Superior temporal gyrus (tissue), 1 donor: ENCODE data around the gene MTFR2.

Source experiments
- DNase-seq: peaks from one replicate; pipeline ENCODE4 v3.0.0-alpha.2; 2016; ENCODE audit errors: extremely low spot score

MTFR2 gene

GRCh38 chr6:136249811-136250685 is at the start of gene MTFR2:
TSS of gene MTFR2 (minus strand) at chr6:136250311. CDS start at chr6:136249099, 1,212 bp downstream.
- DNase-seq, result peak; percentile 99

DNA sequence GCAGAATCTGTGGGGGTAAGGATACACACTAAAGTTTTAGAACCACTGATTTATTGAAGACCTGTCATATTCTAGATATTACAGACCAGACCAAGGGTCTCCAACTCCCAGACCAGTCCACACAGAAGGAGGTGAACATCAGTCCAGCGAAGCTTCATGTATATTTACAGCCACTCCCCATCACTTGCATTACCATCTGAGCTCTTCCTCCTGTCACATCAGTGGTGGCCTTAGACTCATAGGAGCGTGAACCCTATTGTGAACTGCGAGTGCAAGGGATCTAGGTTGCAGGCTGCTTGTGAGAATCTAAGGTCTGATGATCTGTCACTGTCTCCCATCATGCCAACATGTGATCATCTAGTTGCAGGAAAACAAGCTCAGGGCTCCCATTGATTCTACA is 44.5 kb upstream of the MTFR2 start:
- no peak for DNase-seq

DNA sequence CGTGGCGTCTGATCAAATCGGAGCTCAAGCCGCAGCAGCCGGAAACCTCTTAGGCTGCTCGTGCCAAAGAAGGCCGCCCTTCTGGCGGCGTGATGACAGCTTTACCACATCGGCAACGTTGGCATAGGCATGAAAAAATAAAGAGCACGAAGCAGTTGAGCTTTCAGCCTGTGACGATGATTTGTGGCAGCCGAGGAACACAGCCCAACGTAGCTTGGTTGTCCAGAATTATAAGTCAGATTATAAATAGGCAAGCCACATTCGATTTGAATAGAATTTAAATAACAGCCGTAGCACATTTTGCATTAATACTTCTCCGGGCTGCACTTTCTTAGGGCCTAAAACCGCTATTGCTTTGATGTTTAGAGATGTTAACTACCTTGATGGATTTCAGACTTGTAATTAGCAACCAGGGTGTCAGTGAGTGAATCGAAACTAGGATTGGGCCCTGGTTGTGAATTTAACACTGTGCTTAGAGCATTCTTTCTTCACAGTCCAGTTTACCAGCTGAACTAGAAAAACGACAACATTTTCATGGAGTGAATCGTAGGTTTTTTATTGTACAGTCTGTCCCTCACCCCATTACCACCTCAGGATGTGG is 40.4 kb upstream of the MTFR2 start:
- no peak for DNase-seq

DNA sequence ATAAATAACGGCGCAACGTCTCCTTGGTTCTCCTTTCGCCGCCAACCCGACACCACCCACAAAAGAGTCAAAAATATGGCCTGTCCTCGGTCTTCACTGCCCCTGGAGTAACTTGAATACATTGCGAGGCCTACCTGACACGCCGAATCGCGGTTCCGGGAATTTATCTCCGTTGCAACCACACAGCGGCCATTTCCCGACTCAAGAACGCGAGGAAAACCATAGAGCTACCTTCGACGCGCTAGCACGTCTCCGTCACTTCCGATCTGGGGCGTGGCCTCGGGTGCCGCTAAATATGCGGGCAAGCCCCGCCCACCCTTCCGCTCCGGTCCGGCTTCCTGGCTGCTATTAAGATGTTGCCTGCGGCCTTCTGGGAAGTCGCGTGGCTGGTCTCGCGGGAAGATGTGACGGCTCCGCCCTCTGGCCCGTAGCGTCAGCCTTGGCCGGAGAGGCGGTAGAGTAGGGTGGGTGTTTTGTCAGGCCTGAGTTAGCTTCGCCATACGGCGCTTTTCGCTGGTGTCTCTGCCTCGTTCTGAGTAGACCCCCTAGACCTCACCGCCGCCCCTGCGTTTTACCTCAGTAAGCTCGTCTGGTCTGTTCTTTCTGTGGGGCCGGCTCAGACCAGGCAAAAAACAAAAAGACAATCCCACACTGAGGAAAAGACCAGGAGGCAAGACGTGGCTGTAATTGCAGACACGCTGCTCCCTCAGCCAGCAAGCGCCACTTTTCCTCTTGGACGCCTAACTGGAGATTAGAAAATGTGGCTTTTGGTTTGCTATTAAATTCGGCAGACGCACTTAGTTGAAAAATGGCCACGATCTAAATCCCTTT is 39.7 kb upstream of the MTFR2 start, which contains the start of gene BCLAF1:
TSS of gene BCLAF1 (minus strand) at position 268 of the 831 bp plus-strand sequence. CDS start 9,980 bp downstream, outside the sequence.
- DNase-seq, result peak; percentile 100

- peak; percentile 92 for DNase-seq
Observed at GRCh38 chr6:136289327-136289578, 39.1 kb upstream of the MTFR2 start.

DNA sequence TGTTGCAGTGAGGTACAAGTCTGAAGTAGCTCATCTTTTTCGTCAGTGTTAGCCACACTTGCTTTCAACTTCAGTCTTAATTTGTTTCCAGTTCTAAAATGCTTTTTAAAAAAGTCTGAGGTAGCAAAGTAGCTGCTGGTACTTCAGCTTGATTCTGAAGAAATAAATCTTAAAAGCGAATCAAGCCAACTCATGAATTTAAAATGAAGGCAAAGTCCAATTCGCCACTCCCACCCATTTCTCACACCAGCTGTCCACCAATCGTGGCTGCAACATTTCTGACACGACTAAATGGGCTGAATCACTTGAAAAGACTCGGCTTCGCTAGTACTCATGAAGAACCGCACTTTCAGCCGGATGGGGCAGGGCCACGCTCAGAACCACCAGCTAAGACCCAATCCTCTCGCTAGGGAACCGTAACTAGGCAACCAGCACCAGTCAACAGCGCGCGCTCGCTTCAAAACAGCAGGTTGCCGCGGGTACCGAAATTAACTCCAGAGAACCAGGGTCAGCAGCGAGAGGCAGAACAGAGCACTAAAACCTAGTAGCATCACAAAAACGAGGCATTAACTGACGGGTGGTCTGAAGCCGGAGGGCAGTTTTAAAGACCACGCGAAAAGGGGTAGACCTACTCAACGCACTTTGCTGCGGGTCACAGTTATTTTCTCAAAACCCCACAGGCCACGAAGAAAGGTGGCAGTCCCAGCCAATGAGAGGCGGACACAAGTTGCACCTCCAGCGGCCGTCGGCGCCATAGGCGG is 38.6 kb upstream of the MTFR2 start:
- DNase-seq, result peak; percentile 71

DNA sequence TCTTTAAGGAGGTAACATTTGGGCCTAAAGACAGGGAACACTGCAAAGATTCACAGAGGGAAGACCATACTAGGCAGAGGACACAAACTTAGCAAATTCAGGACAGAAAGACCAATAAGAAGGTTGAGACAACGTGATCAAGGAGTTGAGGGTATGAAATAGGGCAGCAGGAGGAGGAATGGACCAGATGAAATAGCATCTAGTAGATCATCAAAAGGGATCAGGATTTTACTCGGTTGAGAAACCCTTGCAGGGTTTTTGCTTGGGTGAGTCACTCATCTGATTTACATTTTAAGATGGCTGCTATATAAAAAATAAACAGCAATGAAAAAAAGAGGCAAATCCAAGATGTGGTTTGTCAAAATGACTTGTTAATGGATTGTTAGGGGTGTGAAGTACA is 34.8 kb upstream of the MTFR2 start:
- no peak for DNase-seq

DNA sequence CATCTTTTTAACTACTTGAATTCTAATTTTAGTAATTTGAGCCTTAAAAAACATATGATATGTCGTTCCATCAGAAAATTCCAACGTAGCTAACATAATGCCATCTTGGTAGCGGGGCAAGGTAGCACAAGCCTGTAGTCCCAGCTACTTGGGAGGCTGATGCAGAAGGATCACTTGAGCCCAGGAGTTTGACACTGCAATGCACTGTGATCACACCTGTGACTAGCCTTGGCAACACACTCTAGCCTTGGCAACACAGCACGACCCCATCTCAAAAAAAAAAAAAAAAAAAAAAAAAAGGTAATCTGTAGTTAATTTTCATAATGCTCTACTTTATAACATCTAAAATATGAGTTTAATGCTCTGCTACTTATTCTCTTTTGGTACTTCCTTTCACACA is 32.8 kb upstream of the MTFR2 start:
- DNase-seq, result no peak

DNA sequence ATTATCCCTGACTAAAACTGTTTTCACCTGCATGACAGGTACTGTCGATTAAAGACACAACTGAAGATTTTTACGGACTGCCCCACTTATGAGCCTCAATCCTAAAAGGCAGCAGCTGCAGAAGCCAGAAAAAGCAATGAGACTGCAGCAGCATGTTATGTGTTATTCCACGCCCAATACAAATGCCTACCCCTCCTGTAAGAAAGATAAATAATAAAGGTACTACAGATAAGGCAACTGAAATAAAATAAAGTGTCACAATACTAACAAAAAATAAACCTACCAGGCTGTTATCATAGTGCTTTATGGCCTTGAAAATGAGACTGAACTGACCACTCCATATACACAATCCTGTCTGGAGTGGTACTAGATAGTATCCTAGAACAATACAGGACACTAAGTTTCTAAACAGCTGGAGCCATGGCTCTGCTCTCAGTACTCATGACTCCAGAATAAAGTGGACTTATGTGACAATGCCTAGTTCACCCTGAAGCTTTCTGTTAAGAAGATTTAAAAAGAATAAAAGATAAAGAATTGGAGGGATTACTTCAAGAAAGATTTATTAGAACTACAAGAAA is 30.0 kb upstream of the MTFR2 start:
- no peak for DNase-seq

DNA sequence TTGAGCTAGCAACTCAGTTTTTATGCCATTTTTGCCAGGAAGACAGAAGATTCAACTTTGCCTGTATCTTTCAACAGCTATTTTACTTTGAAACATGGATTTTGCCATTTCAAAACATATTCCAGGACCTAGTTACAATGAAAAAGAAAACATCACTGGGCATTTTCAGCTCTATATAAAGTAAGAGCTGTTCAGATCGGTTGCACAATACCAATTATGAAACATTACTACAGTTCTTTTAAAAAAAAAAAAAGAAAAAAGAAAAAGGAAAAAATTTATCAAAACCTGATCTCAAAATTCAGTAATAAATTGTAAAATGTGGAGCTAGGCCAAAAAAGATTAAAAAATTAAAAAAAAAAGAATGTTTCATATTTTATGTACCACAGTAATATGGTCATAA is 24.0 kb upstream of the MTFR2 start:
- no peak for DNase-seq

DNA sequence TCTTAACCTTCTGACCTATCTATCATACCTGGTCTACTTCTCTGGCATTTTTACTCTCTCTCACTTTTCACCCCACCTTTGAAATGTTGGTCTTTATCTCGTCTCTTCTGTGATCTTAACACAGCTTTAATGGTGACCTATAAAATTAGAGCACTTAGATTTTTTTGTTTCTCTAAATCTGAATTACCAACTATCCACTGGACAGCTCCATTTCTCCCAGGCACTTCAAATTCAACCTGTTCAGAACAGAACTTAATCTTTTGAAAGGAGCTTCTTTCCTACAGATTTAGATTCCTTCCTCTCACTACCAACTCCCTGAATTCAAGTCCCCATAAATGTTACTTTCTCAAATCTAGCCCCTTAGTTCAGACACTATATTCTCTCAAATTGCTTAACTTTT is 15.0 kb upstream of the MTFR2 start:
- DNase-seq, result no peak

GRCh38 chr6:136262940-136263339 is 12.8 kb upstream of the MTFR2 start:
- DNase-seq, result no peak

DNA sequence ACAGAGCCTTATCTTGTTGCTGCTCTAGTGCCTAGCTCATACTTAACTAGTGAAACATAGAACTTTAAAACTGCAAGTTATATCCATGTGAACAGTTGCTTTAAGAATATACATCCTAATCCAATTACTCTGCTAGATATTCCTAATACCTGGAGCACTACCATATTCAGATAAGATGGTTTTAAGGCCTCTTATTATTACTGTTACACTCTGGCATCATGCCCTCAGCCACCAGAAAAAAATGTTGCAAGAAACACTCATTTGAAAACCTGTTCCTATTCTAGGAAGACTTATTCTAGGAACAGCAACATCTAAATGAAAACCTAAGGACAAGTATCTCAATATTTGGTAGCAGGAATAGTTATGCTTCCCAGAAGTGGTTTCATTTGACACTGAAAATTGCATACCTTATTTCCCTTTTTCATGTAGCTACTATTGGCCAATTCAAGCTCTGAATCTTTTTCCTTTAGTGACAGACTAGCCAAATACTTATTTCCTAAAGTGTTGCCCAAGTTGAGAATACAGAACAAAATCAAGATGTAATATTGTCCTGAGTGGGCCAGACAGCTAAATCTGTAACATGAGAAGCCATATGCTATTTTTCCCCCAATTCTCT is 4.8 kb upstream of the MTFR2 start:
- DNase-seq, result no peak

DNA sequence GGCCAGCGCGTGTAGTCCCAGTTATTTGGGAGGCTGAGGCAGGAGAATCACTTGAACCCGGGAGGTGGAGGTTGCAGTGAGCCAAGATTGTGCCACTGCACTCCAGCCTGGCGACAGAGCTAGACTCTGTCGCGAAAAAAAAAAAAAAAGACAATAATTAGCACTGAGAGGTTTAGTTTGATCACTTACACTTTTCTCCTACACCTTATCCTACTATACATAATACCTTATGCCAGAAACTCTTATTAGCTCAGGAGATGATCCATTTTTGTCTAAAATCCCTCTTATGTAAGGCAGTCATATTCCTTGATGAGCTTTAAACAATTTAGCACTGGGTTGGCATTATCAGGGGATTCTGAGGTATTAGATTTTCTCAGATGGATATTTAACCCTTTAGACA is 3.6 kb upstream of the MTFR2 start:
- DNase-seq, result no peak

DNA sequence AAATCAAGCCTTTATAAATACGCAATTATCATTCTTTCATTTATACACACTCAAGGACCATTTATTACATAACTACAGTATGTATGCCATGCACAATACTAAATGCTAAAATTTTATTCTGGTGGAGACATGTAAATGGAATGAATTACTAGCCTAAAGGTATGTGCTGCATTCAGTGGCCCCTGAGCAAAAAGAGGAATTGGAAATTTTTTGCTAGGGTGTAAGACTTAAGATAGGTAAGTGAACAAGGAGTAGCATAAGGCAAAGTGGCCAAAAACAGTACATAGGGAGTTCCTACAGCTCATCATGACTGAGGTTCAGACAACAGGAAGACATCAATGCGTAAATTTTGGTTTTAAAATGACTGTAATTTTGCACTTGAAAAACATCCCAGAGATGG is 2.3 kb upstream of the MTFR2 start:
- DNase-seq, result no peak

GRCh38 chr6:136251394-136251793 is 1.3 kb upstream of the MTFR2 start:
- DNase-seq, result no peak

DNA sequence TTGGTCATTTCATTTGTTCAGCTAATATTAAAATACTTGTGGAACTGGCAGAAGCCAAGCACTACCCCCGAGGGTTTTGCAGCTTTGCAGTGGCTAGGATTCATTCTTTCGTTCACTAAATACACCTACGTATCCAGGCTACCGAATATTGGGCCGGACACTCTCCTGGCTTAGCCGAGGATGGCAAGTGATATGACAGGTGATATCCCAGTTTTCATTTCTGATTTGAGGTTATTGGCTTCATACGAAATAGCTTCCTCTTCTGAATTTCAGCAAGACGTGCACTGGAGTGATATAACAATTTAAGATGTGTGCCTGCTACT is 536 bp upstream of the MTFR2 start:
- DNase-seq, result no peak

- no peak for DNase-seq
Observed at GRCh38 chr6:136249336-136249735, 775 bp downstream of the MTFR2 start.

DNA sequence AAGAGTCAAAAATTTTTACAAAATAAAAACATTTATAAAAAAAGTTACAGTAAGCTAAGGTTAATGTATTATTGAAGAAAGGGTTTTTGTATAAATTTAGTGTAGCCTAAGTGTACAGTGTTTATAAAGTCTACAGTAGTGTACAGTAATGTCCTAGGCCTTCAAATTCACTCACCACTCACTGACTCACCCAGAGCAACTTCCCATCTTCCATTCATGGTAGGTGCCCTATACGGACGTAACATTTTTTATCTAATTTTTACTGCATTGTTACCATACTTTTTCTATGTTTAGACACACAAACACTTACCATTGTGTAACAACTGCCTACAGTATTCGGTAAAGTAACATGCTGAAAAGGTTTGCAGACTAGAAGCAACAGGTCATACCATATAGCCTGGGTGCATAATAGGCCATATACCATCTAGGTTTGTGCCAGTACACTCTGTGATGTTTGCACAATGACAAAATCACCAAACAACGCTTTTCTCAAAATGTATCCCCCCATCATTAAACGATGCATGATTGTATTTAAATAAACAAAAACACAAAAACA is 6.0 kb downstream of the MTFR2 start:
- no peak for DNase-seq

DNA sequence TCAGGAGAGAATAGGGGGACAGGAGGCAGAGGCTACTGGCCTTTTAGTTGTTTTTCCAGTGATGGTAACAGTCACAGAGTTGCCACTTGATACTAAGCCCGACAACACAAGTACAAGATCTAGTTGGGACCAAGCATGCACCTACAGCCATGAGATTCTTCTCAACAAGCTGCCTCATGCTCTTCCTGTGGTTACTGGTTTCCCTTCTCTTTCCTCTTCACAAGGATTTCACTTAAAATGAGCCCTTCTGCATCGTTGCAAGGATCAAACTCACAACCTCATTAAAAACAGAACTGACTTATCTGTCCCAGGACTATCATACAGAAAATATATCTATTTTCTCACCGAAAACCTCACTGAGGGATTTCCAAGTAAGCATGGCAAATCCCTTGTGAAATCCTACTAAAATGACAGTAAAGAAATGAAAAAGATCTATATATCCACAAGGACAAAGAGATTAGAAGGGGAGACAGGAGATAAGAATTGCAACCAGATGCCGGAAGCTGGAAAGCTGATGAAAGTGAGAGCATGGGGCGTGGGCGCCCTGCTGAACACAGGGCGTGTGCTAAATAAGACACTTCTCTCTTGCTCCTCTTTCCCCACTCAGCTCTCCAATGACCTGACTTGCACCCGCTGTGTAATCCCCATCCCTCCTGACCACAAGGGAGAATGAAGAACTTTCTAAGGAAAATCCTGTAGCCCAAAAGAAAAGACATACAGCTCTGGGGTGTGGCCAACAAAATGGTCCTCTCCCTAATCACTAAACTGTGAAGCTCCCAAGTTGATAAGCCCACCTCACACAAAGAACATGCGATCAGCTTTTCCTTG is 13.4 kb downstream of the MTFR2 start:
- DNase-seq, result no peak
